GM12875 (cell line): Measurements from ENCODE around the gene DNAJA4.

Source experiments
- H3K4me3 ChIP-seq: one replicate; pipeline ENCODE4 v1.5.1; 2011; ENCODE audit warnings: low read depth, low read length, control low read depth
- TF ChIP-seq, protein P1 (sequence below): IDR thresholded peaks from 2 replicates; pipeline ENCODE4 v1.5.1; 2011; ENCODE audit warnings: low read depth, mild to moderate bottlenecking, control low read depth, inconsistent platforms, low read length, moderate library complexity, borderline replicate concordance; ENCODE audit not compliant: insufficient read depth

The DNAJA4 gene

DNA sequence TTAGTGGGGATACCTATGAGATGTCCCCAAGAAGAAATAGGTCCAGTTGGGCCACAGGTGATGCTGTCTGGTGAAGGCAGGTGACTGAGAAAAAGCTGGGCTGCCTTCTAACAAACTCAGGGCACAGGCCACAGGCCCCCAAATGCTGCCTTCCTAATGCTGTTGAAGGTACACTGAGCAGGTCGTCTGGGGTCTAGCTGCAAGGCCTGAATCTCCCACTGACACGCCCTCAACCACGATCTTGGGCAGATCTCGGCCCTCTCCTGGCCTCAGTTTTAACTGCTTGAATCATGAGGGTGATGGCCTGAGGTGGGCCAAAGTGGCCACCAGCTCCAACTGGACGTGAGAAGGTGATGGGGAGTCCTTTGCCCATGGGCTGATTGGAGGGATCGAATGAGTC is 27.9 kb upstream of the DNAJA4 start:
- TF ChIP-seq, protein P1, sequence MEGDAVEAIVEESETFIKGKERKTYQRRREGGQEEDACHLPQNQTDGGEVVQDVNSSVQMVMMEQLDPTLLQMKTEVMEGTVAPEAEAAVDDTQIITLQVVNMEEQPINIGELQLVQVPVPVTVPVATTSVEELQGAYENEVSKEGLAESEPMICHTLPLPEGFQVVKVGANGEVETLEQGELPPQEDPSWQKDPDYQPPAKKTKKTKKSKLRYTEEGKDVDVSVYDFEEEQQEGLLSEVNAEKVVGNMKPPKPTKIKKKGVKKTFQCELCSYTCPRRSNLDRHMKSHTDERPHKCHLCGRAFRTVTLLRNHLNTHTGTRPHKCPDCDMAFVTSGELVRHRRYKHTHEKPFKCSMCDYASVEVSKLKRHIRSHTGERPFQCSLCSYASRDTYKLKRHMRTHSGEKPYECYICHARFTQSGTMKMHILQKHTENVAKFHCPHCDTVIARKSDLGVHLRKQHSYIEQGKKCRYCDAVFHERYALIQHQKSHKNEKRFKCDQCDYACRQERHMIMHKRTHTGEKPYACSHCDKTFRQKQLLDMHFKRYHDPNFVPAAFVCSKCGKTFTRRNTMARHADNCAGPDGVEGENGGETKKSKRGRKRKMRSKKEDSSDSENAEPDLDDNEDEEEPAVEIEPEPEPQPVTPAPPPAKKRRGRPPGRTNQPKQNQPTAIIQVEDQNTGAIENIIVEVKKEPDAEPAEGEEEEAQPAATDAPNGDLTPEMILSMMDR: no peak
- H3K4me3 ChIP-seq: no peak overlapping the region

DNA sequence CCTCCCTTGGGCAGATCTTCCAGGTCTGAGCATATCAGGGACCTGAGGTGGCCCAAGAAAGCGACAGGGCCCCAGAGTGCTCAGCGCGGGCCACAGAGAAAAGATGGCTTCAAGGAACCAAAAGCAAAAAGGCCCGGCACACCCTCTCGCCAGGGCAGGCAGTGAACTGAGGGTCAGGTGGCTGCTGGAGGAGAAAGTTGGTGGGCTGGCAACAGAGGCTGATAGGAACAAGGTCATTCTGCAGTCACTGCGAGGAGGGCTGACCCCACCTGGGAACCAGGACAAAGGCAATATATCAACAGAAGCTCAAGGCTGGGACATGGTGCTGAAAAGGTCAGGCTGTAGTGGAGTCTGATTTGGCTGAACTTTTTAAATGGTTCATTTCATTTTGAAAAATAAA is 27.2 kb upstream of the DNAJA4 start:
- TF ChIP-seq, protein P1: no peak
- no peak overlapping the region for H3K4me3 ChIP-seq

DNA sequence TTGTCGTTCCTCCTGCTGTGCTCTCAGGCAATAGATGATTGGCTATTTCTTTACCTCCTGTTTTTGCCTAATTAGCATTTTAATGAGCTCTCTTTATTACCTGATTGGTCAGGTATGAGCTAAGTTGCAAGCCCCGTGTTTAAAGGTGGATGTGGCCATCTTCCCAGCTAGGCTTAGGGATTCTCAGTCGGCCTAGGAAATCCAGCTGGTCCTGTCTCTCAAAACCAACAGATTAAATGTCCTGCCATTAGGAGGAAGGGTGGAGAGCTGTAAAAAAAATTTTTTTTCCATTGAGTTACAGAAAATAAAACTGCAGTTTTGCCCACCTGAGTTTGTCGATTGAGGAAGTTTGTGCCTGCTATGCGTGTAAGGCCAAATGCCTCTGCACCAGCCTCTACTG is 24.6 kb upstream of the DNAJA4 start:
- no peak overlapping the region for H3K4me3 ChIP-seq
- TF ChIP-seq, protein P1: no peak

DNA sequence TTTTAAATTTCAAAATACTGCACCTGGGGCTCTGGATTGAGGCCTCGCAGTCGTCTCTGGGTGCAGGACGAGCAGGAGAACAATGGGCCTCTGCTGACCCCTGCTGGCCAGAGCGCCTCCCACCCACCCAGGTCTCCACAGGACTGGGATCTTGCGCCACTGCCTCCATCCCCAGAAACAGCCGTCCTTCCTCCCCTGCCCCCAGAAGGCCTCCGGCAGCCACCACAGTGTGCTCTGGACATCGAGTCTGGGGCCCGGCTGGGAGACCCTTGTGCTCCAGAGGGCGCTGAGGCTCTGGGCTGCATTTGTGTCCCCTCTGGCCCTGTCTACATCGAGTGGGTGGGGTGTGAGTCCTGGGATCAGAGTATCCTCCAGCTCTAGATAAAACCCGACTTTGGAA is 23.3 kb upstream of the DNAJA4 start:
- H3K4me3 ChIP-seq: no peak overlapping the region
- TF ChIP-seq, protein P1: peak; percentile 91

DNA sequence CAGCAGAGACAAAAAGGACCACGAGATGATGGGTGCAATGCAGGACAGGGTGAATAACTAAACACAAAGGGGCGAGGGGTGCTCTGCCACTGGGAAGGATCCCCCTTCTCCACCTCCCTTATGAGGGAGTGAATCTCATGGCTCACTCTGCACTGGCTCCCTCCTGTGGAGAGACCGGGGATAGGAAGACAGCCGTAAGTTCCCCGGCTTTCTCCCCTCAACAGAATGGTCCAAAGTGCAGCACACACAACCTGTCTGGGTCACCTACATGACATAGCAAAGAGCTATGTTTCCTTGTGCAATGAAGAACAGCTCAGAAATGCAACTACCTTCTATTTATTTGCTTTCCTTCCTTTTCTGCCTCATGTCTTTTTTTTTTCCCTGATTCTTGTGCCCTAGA is 22.2 kb upstream of the DNAJA4 start:
- TF ChIP-seq, protein P1: peak; percentile 58
- no peak overlapping the region for H3K4me3 ChIP-seq

DNA sequence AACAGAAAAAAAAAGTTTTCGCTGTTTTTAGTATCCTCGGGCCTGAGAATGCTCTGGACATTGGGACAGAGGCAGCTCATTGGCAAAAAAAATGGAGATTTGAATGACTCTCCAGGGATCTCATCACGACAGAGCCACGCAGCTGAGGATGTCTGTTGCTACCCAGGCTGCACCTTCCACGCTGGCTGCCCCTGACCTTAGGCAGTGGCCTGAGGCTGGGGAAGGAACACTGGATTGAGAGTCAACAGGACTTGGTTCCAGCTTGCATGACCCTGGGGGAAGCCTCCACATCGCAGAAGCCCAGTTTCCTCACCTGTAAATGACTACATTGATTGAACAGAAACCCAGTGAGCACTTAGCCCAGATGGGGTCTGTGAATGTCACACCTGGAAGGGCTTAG is 21.3 kb upstream of the DNAJA4 start:
- no peak overlapping the region for H3K4me3 ChIP-seq
- TF ChIP-seq, protein P1: no peak

DNA sequence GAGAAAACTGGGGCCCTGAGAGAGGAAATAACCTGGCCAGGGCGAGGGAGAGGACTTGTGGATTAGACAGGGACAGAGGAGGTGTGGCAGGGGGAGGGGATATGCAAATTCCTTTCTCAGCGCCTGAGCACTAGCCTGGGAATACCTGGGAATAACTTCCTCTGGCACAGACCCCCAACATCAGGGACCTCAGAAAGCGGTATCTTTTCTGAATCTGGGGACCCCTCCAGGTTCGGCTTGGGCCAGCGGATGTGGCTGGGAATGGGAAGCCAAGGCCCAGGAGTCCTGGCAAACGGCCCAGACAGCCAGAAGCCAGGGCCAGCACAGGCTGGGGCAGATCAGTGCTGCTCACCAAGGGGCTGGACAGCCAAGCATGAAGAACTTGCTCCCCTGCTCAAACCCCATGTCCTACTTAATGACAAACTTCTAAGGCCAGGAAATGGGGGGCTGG is 20.8 kb upstream of the DNAJA4 start:
- H3K4me3 ChIP-seq: no peak overlapping the region
- TF ChIP-seq, protein P1: no peak
